ENCODE measurements around the gene NR1H4.
A peak's percentile ranks its signal among the peaks of the same experiment; 100 is the strongest.
"Not testable (repeated sequence)": the region's sequence is repeated elsewhere in the genome, so short reads cannot be mapped to it uniquely, and the experiment has no call there.

Gene NR1H4

DNA sequence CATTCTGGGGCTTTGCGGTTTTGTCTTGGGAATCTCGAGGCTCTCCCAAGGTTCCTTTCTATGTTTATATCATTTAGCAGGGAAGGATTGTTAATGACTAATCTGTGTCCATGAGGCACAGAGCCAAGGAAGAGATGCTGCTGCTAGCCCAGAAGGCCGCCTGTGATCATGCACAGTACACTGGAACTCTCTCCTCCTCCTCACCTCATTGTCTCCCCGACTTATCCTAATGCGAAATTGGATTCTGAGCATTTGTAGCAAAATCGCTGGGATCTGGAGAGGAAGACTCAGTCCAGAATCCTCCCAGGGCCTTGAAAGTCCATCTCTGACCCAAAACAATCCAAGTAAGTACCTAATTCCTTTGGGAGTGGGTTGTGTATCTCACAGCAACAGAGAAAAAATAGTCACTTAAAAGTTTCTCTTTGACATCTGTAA, at the start of gene NR1H4:
TSS of gene NR1H4 (plus strand) at position 151 of the 435 bp plus-strand sequence. CDS start 19,458 bp downstream, outside the sequence.
- DNase-seq (ENCODE audit: low read depth): peak; percentile 70

DNA sequence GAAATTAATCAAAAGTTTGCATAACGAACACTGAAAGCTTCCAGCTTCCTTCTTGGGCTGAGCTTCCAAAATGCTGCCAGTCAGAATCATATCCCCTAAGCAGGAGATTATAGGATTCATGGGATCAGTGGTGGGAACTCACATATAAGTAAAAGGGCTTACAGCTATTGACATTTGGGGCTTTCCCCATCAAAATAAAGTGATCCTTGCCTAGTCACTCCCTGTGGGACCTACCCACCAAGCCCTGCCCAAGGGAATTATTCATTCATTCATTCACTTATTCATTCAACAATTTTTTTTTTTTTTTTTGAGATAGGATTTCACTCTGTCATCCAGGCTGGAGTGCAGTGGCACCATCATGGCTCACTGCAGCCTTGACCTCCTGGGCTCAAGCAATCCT, 47.5 kb upstream of the NR1H4 start:
- no peak for DNase-seq (ENCODE audit: low read depth)

DNA sequence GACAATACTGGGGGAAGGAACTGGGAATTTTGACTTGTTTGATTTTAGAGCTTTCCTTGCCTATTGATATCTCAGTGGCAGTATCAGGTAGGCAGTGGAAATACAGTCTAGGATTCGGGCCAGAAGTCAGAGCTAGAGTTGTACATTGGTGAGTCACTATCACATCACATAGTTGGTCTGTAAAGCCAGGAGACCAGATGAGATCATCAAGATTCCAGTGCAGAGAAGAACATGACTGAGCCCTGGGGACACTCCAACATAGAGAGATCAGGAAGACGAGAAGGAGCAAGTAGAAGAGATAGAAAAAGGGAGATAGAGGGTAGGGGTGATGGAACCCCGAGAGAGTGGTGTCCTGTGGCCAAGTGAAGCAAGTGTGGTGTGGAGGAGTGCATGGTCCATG, 46.6 kb upstream of the NR1H4 start:
- DNase-seq (ENCODE audit: low read depth): peak; percentile 92

DNA sequence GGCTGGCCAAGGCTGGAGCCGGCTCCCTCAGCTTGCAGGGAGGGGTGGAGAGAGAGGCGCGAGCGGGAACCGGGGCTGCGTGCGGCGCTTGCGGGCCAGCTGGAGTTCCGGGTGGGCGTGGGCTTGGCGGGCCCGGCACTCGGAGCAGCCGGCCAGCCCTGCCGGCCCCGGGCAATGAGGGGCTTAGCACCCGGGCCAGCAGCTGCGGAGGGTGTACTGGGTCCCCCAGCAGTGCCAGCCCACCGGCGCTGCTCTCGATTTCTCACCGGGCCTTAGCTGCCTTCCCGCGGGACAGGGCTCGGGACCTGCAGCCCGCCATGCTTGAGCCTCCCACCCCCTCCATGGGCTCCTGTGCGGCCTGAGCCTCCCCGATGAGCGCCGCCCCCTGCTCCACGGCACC, 43.4 kb upstream of the NR1H4 start:
- not testable (repeated sequence) for DNase-seq (ENCODE audit: low read depth)

DNA sequence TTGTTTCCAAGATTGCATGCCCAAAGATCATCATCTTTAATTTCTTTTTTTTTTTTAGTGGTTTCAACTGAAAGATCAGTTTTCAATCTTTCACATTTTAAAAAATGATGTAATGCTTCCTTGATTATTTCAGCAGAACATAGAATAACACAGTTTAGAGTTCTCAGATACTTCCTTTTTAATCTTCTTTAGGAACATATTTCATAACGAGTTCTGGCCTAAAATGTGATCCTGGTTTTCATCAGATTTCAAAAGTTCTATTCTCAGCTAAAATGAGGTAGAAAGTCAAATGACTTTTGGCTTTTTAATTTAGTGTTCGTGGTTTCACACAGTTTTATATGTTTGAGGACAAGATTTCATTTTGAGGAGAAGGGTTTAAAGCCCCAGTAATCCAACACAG, 40.0 kb upstream of the NR1H4 start:
- no peak for DNase-seq (ENCODE audit: low read depth)

DNA sequence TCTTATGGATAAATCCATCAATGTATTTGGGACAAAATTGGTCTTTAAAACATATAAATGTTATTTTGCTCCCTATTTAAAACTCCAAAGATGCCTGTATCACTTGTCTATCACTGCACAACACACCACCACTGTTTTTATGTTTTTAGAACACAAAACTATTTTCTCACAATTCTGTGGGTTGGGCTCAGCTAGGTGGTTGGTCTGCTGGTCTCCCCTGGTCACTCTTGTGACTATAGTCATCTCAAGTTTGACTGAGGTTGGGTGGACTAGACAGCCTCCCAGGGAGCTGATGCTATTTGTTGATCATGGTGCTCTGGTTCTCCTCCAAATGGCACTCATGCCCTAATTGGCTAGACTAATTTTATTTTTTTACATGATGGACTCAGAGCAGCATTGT, 39.5 kb upstream of the NR1H4 start:
- DNase-seq (ENCODE audit: low read depth): no peak

DNA sequence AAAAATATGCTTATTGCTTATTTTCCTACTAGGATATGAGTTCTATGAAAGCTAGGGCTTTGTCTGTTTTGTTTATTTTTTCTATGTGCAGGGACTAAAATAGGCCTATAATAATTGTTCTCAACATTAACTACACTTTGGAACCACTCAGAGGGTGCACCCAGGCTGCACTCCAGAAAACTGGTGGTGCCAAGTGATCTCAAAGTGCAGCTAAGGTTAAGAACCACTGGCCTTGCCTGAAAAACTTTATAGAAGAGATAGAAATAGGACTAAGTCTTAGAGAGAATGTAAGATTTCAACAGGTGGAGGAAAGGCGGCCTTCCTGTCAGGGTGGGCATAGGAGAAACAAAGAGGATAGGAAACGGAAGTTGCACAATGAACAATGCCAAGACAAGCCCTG, 37.7 kb upstream of the NR1H4 start:
- no peak for DNase-seq (ENCODE audit: low read depth)

DNA sequence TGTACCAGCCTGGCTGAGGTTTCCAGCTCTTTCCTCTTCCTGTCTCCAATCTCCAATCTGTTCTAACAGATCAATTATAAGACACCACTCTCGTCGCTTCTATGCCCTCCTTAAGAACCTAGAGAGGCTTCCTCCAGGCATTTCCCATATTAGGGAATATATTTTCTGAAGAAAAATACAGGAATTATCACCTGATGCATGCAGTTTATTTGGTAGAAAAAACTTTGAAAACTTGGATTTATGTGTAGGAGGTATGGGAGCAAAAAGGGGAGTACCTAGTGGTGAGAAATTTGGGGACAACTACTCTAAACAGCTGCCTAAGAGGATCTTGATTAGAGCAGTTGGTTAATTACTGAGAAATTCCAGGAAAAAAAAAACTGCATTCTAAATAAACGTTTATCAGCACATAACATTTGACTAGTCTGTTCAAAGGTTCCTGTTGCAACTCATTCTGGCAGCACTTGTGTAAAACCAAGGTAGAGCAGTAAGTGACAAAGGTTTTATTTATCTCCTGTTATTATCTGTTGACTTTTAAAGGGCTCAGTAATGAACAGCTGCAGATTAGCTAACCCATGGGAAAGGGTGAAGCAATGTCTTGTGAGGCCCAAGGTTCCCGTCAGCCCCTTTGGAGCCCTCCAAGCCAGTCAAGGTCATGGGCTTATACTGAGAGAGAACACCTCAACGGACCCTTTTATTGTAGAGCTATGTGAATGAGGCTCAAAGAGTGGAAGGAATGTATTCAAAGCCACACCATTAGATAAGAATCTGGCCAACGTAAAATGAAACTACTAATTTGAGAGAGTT, 36.4 kb upstream of the NR1H4 start:
- DNase-seq (ENCODE audit: low read depth): peak; percentile 42

DNA sequence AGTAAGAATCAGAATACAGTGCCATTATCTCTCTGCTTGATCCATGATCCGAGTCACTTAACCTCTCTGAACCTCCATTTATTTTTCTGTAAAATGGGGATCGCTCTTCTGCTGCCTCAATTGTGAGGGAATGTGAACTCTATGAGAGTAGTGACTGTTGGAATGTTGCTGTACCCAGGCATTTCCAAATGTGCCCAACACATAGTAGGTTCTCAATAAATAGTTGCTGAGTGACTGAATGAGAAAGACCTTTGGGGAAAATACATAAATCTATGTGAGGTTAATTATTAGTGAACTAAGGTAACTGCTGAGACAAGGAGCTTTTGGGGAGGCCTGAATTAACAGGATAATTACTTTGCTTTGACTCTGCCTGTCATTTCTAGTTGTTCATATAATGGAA, 33.9 kb upstream of the NR1H4 start:
- no peak for DNase-seq (ENCODE audit: low read depth)

DNA sequence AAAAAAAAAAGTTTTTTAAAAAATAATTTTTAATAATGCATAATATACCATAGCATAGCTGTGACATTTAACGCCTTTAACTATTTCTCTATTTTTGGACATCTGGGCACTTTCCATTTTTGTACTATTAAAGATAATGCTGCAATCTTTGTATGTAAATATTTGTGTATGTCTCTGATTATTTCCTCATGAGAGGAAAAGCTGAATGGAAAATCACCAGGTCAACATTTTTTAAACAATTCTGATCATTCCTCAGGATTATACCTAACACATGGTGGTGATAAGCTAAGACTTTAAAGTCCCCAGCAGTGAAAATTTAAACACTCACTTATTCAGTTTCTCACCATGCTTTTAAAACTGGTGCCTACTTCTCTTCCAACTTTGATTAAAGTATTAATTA, 31.3 kb upstream of the NR1H4 start:
- DNase-seq (ENCODE audit: low read depth): peak; percentile 70

DNA sequence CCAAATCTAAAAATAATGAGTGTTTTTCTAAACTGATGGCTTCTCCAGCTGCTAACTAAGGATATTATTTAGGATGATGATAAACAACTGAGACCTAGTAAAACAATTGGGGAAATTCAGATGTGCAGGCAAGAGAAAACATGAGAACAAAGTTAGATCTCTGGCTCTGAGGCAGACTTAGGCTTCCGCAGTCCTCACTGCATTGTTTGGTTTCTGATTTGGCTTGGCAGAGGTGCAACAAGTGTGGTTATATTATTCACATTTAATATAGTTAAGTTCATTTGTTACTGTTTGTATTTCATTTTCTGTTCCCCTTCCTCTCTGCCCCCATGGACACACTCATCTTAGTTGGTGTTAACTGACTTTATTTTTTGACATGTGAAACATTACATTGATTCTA, 30.2 kb upstream of the NR1H4 start:
- peak; percentile 52 for DNase-seq (ENCODE audit: low read depth)

DNA sequence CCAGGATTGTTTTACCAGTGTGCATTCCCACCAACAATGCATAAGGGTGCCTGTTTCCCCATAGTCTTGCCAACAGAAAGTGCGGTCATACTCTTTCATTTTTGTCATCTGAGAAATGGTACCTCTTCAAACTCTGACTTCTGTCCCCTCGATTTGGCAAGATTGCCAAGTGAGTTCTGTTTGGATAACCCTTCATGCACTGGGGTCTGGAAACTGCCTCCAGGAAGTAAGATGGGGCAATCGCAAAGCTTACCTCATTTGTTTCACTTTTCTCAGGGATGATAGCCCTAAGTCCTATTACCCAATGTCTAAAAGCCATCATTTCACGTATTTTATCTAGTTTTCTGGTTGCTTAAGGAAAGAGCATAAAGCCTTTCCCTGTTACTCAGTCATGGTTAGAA, 28.6 kb upstream of the NR1H4 start:
- peak; percentile 77 for DNase-seq (ENCODE audit: low read depth)

DNA sequence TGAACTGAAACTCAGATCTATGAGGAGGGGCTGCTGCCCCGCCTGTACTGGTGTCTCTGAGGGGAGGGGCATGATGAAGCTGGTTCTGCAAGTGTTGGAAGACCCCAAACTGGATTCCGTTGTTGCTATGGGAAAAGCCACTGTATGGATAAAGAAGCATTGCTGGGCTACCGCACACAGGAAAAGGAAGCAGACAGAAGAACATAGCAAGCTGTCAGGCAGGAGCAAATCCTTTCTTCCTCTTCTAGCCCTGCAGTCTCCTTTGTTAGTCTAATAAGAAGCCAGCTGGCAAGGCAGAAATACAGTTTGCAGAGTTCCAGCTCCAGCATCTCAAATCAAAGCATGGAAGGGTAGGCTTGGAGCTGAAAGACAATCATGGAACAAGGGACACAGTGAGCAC, 26.3 kb upstream of the NR1H4 start:
- DNase-seq (ENCODE audit: low read depth): no peak

DNA sequence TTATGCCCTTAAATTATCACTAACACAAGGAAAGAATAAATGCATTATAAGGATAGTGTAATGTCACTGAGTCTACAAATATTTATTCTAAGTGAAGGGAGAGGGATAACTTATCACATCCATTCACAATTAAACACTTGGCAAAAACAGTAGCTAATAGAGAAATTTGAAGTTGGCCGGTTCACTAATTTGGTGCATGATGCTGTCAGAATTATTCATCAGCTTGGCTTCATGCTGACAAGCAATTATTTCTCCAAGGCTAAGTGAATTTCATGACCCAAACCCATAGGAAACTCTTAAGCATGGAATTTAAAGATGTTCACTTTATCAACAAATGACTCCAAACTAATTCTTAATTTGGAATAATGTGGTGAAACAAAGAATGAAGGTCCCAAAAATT, 25.0 kb upstream of the NR1H4 start:
- DNase-seq (ENCODE audit: low read depth): no peak

DNA sequence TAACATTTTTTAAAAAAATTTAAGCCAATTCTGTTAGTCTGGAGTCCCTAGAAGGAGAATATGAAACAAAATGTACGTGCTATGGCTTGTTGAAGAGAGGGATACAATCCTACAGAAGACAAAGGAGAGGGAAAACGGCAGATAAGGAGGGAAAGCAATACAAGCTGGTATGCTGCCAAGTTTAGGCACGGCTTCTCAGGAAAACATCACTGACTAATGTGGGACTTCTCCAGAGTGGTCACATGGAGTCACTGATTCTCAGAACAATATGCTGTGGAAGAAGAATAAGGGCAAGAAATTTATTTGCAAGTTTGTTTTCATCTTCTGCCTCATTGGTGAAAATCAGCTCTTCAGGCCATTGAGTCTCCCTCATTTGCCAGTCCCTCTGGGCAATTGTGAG, 22.9 kb upstream of the NR1H4 start:
- DNase-seq (ENCODE audit: low read depth): peak; percentile 25

DNA sequence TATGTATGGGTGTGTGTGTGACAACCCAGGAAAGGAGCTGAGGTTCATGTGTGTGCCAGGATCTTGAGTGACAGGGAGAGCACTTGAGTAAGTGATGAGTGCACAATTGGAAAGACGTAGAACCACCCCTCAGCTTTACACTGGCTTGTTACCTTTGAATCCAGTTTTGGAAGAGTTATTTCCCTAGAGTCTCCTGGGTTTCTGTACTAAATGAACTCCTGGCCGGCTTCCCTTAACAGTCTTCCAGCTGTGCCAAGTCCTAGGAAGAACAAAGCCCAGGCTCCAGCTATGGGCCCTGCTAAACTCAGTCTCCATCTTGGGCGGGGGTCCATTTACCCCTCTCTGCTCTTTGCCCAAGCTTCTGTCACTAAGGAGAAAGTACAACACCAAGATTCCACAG, 19.7 kb upstream of the NR1H4 start:
- no peak for DNase-seq (ENCODE audit: low read depth)

DNA sequence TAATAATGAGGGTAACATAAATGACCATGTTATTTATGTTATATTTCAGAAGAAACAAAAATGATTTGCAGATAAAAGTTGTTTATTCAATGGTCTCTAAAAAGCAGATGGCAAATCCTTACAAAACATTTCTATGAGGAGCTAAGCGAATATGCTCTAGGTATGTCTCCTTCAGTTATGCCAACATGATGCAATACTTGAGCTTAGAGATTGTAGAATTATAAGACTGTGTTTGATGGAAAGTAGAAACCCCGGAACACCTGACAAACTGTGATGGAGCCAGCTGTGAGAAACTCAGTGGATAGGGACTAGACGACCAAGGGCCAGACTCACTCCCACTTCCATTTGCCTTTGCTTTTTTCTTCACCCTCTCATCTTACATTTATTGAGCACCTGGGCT, 17.8 kb upstream of the NR1H4 start:
- DNase-seq (ENCODE audit: low read depth): no peak

DNA sequence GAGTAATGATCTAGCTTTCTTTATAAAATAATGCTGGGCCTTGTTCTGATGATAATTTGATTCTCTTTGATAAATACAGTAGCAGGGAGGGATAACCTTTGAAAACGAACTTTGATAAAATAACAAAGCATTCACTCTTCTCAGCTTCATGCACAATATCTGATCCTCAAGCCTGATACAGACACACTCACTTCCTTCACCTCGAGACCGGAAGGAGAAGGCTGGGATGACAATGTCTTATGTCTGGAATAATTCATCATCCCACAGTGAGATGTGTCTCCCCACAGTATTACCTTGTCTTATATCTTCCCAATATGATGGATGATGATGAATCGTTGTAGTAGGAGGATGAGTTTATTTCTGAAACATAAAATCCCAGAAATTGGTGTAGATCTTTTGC, 15.5 kb upstream of the NR1H4 start:
- DNase-seq (ENCODE audit: low read depth): no peak

DNA sequence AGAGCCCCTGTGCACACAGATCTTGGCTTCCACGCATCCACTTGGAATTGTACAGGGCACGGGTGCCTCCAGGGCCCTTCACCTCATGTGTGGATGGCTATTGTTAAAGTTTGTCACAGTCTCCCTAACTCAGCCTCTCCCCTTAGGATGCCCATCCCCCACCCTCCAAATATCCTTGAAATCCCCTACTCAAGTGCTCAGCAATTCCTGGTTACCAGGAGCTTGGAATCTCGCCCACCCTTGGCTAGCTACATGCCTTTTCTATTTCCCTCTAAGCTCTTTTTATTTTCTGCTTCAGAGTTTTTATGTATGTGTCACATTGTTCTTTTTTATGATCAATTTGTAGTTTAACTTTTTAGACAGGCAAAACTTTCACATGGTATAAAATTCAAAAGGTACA, 13.0 kb upstream of the NR1H4 start:
- no peak for DNase-seq (ENCODE audit: low read depth)

DNA sequence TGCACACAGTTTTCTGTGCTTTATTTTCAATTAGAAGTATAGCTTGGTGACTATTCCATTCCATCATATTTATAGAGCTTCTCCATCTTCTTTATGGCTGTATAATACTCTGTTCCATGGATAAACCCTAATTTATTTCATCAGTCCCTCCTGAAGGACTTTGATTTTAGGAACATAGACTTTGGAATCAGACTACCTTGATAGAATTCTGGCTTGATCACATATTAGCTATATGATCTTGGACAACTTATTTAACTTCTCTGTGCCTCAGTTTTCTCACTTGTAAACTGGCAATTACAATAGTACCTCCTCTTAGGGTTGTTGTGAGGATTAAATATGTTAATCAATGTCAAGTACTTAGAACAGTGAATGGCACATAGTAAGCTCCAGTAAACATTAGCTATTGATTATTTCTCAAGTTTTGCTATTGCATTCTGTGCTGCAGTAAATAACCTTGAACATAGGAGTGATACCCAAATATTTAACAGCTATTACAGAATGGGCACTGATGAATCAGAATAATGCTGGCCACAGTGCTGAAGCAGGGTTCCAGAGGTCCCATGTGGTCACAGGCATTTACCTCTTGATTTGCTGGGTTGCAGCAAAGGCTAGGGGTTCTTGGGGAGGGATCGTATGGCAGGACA, 12.2 kb upstream of the NR1H4 start:
- no peak for DNase-seq (ENCODE audit: low read depth)

DNA sequence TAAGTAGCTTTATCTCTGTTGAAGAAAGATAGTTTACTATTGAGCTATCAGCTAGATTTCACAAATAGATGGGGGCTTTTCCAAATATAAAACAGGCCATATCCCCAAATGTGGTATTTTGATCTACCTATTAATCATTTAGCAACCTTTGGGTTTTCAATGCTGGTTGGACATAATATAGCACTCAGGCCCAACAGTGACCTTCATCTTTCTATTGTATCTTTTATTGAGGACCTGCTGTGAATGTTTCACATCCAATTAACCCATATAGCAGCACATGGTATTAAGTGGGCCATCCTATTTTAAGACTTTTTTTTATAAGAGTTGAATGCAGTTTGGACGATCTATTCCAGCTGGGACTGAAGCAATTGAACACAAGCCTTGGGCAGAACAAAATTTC, 10.0 kb upstream of the NR1H4 start:
- DNase-seq (ENCODE audit: low read depth): no peak

DNA sequence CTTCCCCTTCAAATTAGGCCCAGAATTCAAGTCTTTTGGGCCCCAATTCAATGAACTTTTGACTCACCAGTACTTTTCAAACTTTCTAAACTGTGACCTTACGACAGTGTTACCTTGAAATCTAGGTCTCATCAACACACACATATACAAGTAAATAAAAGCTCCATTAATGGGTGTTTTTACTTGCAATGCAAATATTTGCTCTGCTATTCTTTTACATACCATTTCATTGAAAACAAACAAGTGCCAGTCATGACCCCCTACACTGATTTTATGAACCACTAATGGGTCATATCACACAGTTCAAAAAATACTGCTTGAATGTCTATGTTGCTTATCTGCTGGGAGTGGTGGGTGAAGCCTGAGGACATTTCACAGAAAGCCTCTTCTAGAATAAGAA, 9.1 kb upstream of the NR1H4 start:
- no peak for DNase-seq (ENCODE audit: low read depth)

DNA sequence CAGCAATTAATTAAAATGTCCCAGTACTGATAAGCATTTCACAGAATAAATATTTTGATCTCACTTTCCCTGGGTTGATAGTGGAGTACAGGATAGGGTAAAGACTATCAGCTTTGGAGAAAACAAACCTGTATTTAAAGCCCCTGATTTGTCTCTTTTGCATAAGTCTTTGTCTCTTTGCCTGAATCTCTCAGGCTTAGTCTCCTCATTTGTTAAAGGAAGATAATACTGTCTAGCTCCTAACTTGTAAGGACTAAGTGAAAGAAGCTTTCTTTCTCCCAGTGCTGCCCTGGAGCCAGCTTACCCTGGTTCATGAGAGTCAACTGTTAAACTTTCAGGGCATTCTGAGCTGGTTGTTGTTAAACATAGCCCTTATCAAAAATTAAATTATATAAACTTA, 5.5 kb upstream of the NR1H4 start:
- no peak for DNase-seq (ENCODE audit: low read depth)

DNA sequence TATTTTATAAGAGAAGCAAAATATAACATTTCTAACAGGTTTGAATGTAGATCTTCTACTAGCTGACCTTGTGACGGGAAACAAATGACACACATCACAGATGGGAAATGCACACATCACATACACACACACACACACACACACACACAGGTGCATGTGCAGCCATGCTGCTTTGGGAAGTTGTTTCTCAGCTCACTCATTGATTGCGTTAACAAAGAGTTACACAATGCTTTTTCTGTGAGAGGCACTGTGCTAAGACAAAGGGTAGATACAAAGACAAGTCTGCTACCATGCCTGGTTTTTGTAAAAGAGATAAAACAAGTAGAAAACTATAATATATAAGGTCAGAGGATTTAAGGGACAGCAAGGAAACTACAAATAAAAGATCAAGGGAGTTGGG, 1.3 kb upstream of the NR1H4 start:
- no peak for DNase-seq (ENCODE audit: low read depth)

Data from iris pigment epithelial cell (primary cell).